PFSK-1 (cell line): ENCODE results near the gene CXorf38.

Experiments
- POLR2AphosphoS5 ChIP-seq: IDR thresholded peaks from 2 replicates; pipeline ENCODE4 v1.6.1; 2012; ENCODE audit warnings: low read depth, mild to moderate bottlenecking, control low read depth, low read length, moderate library complexity
- TAF1 ChIP-seq: IDR thresholded peaks from 2 replicates; pipeline ENCODE4 v1.6.1; 2012; ENCODE audit warnings: low read length, control low read depth, borderline replicate concordance; ENCODE audit not compliant: insufficient read depth
- TF ChIP-seq, protein P1 (sequence below), 2 experiments: IDR thresholded peaks; 2 replicates each; pipeline versions ENCODE4 v1.6.1 to v1.8.0; 2011 to 2012; ENCODE audit warnings: low read depth in 2 of 2, low read length in 2 of 2, control low read depth in 1 of 2, inconsistent platforms in 1 of 2, mild to moderate bottlenecking in 1 of 2, moderate library complexity in 1 of 2; ENCODE audit not compliant: insufficient read depth in 1 of 2

DNA sequence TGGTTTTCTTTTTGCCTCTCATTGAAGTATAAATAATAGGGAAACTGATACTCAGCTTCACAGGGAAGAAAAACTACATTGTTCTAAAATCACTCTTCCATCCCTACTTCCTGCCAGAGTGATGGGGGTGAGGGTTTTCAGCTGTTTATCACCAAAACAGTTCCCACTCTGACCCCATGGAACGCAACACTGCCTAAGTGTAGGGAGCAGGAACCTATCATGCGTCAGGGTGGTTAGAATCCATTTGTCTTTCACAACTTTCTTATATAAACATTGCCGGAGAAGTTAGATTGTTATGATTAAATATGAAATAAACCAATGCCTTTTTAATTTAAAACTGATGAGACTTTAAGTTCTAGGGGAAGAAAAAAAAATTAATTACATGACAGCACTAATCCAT is 40.0 kb downstream of the CXorf38 start:
- TF ChIP-seq POLR2AphosphoS5 (no peak), TAF1 (no peak)
- TF ChIP-seq, protein P1, sequence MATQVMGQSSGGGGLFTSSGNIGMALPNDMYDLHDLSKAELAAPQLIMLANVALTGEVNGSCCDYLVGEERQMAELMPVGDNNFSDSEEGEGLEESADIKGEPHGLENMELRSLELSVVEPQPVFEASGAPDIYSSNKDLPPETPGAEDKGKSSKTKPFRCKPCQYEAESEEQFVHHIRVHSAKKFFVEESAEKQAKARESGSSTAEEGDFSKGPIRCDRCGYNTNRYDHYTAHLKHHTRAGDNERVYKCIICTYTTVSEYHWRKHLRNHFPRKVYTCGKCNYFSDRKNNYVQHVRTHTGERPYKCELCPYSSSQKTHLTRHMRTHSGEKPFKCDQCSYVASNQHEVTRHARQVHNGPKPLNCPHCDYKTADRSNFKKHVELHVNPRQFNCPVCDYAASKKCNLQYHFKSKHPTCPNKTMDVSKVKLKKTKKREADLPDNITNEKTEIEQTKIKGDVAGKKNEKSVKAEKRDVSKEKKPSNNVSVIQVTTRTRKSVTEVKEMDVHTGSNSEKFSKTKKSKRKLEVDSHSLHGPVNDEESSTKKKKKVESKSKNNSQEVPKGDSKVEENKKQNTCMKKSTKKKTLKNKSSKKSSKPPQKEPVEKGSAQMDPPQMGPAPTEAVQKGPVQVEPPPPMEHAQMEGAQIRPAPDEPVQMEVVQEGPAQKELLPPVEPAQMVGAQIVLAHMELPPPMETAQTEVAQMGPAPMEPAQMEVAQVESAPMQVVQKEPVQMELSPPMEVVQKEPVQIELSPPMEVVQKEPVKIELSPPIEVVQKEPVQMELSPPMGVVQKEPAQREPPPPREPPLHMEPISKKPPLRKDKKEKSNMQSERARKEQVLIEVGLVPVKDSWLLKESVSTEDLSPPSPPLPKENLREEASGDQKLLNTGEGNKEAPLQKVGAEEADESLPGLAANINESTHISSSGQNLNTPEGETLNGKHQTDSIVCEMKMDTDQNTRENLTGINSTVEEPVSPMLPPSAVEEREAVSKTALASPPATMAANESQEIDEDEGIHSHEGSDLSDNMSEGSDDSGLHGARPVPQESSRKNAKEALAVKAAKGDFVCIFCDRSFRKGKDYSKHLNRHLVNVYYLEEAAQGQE (IDR thresholded peaks at IDR 0.05; ENCODE audit: insufficient read depth in 1 of 2, low read depth in 2 of 2, low read length in 2 of 2) = no peak
